Subcutaneous abdominal adipose tissue (tissue), 5 donors: Measurements from ENCODE around the gene POLDIP3.

ENCODE experiments used
- H3K27ac ChIP-seq: one replicate; pipeline ENCODE4 v1.7.0; 2013; ENCODE audit warnings: low read depth, mild to moderate bottlenecking, inconsistent platforms, low read length, moderate library complexity
- H3K27me3 ChIP-seq, 5 donors: one replicate each; pipeline ENCODE4 v1.7.0; 2013; ENCODE audit warnings: low read length in 5 of 5, inconsistent platforms in 1 of 5; ENCODE audit not compliant: control insufficient read depth in 5 of 5, insufficient read depth in 4 of 5
- H3K36me3 ChIP-seq, 5 donors: one replicate each; pipeline ENCODE4 v1.7.0; 2013; ENCODE audit warnings: low read length in 5 of 5; ENCODE audit not compliant: control insufficient read depth in 5 of 5, insufficient read depth in 5 of 5
- H3K4me1 ChIP-seq, 5 donors: one replicate each; pipeline ENCODE4 v1.7.0; 2013; ENCODE audit warnings: low read length in 5 of 5, mild to moderate bottlenecking in 3 of 5, moderate library complexity in 1 of 5; ENCODE audit not compliant: control insufficient read depth in 5 of 5, insufficient read depth in 5 of 5
- H3K4me3 ChIP-seq, 5 donors: one replicate each; pipeline ENCODE4 v1.7.0; 2013; ENCODE audit warnings: low read length in 5 of 5, low read depth in 1 of 5
- H3K9ac ChIP-seq, 5 donors: one replicate each; pipeline ENCODE4 v1.7.0; 2013; ENCODE audit warnings: low read length in 5 of 5, mild to moderate bottlenecking in 4 of 5, moderate library complexity in 3 of 5
- H3K9me3 ChIP-seq, 5 donors: one replicate each; pipeline ENCODE4 v1.7.0; 2013; ENCODE audit warnings: low read length in 5 of 5; ENCODE audit not compliant: control insufficient read depth in 5 of 5
- donor health status: healthy.
- donor health status: healthy.
- donor health status: healthy.
- donor health status: healthy.
- donor health status: healthy.

Gene POLDIP3

GRCh38 chr22:42596336-42596735 is 18.3 kb downstream of the POLDIP3 start:
- peaks cover 0 to 16% (median 13%) of the 10 kb centered on the region in 5 donors for H3K4me1 ChIP-seq
- peaks cover 5 to 93% (median 77%) of the 10 kb centered on the region in 5 donors for H3K36me3 ChIP-seq
- no peaks in the 10 kb centered on the region for H3K27me3 ChIP-seq
- H3K27ac ChIP-seq = no peak overlapping the region
- no peaks in the 10 kb centered on the region for H3K9me3 ChIP-seq
- H3K4me3 ChIP-seq = no peak overlapping the region
- H3K9ac ChIP-seq = no peak overlapping the region

- Histone ChIP-seq H3K27me3 (no peaks in the 10 kb centered on the region), H3K4me1 (peaks cover 0 to 16% (median 13%) of the 10 kb centered on the region in 5 donors), H3K4me3 (no peak overlapping the region), H3K9ac (no peak overlapping the region), H3K9me3 (no peaks in the 10 kb centered on the region), H3K27ac (no peak overlapping the region), H3K36me3 (peaks cover 7 to 93% (median 75%) of the 10 kb centered on the region in 5 donors)
Observed at GRCh38 chr22:42595434-42595833, 19.2 kb downstream of the POLDIP3 start.

GRCh38 chr22:42591987-42592386 is 22.7 kb downstream of the POLDIP3 start:
- H3K27ac ChIP-seq = no peak overlapping the region
- H3K27me3 ChIP-seq = no peaks in the 10 kb centered on the region
- no peak overlapping the region for H3K4me3 ChIP-seq
- H3K4me1 ChIP-seq = peaks cover 0 to 15% (median 12%) of the 10 kb centered on the region in 5 donors
- peaks cover 11 to 87% (median 72%) of the 10 kb centered on the region in 5 donors for H3K36me3 ChIP-seq
- no peaks in the 10 kb centered on the region for H3K9me3 ChIP-seq
- H3K9ac ChIP-seq = no peak overlapping the region

- Histone ChIP-seq H3K27ac (no peak overlapping the region), H3K4me3 (no peak overlapping the region), H3K9me3 (no peaks in the 10 kb centered on the region), H3K4me1 (no peaks in the 10 kb centered on the region), H3K27me3 (no peaks in the 10 kb centered on the region), H3K36me3 (peaks cover 11 to 86% (median 69%) of the 10 kb centered on the region in 5 donors), H3K9ac (no peak overlapping the region)
Observed at GRCh38 chr22:42587588-42588175, 27.0 kb downstream of the POLDIP3 start.

GRCh38 chr22:42586381-42586780 is 28.3 kb downstream of the POLDIP3 start:
- Histone ChIP-seq H3K4me3 (no peak overlapping the region), H3K36me3 (peaks cover 6 to 73% (median 56%) of the 10 kb centered on the region in 5 donors), H3K4me1 (peaks cover 0 to 8% (median 6%) of the 10 kb centered on the region in 5 donors), H3K9ac (no peak overlapping the region), H3K27me3 (no peaks in the 10 kb centered on the region), H3K9me3 (no peaks in the 10 kb centered on the region), H3K27ac (no peak overlapping the region)

- no peak overlapping the region for H3K27ac ChIP-seq
- peaks cover 3 to 64% (median 49%) of the 10 kb centered on the region in 5 donors for H3K36me3 ChIP-seq
- H3K4me1 ChIP-seq = peaks cover 0 to 15% (median 11%) of the 10 kb centered on the region in 5 donors
Observed at GRCh38 chr22:42585096-42585495, 29.6 kb downstream of the POLDIP3 start.

GRCh38 chr22:42584364-42584940 is 30.2 kb downstream of the POLDIP3 start:
- no peak overlapping the region for H3K27ac ChIP-seq
- H3K9ac ChIP-seq = no peak overlapping the region
- peaks cover 3 to 64% (median 47%) of the 10 kb centered on the region in 5 donors for H3K36me3 ChIP-seq
- no peak overlapping the region for H3K4me3 ChIP-seq
- peaks cover 0 to 15% (median 11%) of the 10 kb centered on the region in 5 donors for H3K4me1 ChIP-seq
- no peaks in the 10 kb centered on the region for H3K9me3 ChIP-seq
- H3K27me3 ChIP-seq = no peaks in the 10 kb centered on the region

More at GRCh38 chr22:42585096-42585495, 29.6 kb downstream of the POLDIP3 start:
- Histone ChIP-seq H3K9me3 (no peaks in the 10 kb centered on the region), H3K9ac (no peak overlapping the region), H3K4me3 (no peak overlapping the region), H3K27me3 (no peaks in the 10 kb centered on the region)

GRCh38 chr22:42582987-42583386 is 31.7 kb downstream of the POLDIP3 start:
- Histone ChIP-seq H3K4me3 (no peak overlapping the region), H3K36me3 (peaks cover 3 to 62% (median 52%) of the 10 kb centered on the region in 5 donors), H3K4me1 (peaks cover 0 to 15% (median 11%) of the 10 kb centered on the region in 5 donors), H3K27ac (no peak overlapping the region), H3K9me3 (no peaks in the 10 kb centered on the region), H3K27me3 (no peaks in the 10 kb centered on the region), H3K9ac (no peak overlapping the region)

GRCh38 chr22:42581762-42582716 is 32.6 kb downstream of the POLDIP3 start:
- peak overlapping the region in 4 of 5 donors; percentile 56 to 79 (median 78) for H3K9ac ChIP-seq
- peaks cover 0 to 15% (median 11%) of the 10 kb centered on the region in 5 donors for H3K4me1 ChIP-seq
- H3K4me3 ChIP-seq = peak overlapping the region; percentile 67 to 78 (median 68)
- H3K27me3 ChIP-seq = no peaks in the 10 kb centered on the region
- H3K36me3 ChIP-seq = peaks cover 0 to 62% (median 51%) of the 10 kb centered on the region in 5 donors
- H3K27ac ChIP-seq = no peak overlapping the region
- no peaks in the 10 kb centered on the region for H3K9me3 ChIP-seq
